Measurements from ENCODE around the gene ELFN1. TPM values are rescaled to one million over a fixed set of nuclear protein-coding genes. Genes with fewer than 3 reads are reported as not detected.

The ELFN1 gene
- total and polyA plus RNA-seq, 9 of the 15 experiments (the other 6 are each of a cell fraction or from before 2014, with no cell fraction given) = 0.04 to 0.64 (median 0.18) TPM; not detected in 2

- DNase-seq (ENCODE audit: extremely low read depth in 1 of 4, low spot score in 3 of 4) = no peak
- Histone ChIP-seq H3K4me1 (replicated peaks in 1 of 2; ENCODE audit: control insufficient read depth in 2 of 2, insufficient read depth in 2 of 2, low read length in 2 of 2) (no peaks in the 10 kb centered on the region; a peak in 1 of 5 replicates), H3K9me1 (ENCODE audit: control insufficient read depth, insufficient read depth, low read length) (no peaks in the 10 kb centered on the region), H3K4me2 (ENCODE audit: insufficient read depth, low read length) (no peak overlapping the region), H3K27me3 (ENCODE audit: control insufficient read depth in 2 of 2, insufficient read depth in 2 of 2, low read length in 2 of 2) (peaks cover 0 to 12% of the 10 kb centered on the region in 2 experiments; a peak in 2 of 5 replicates), H3K36me3 (ENCODE audit: control insufficient read depth, insufficient read depth, low read length) (no peaks in the 10 kb centered on the region), H4K20me1 (replicated peaks; ENCODE audit: control insufficient read depth, insufficient read depth, low read length) (no peaks in the 10 kb centered on the region), H3K27ac (ENCODE audit: extremely low read depth, low read depth, low read length) (no peak overlapping the region), H3K4me3 (no peak overlapping the region), H3K9me3 (replicated peaks; ENCODE audit: control insufficient read depth, insufficient read depth, low read depth, low read length) (peaks cover 2% of the 10 kb centered on the region; the same call in 1 of the 2 replicates), H2AFZ (ENCODE audit: low read depth, low read length) (no peak overlapping the region), H3K9ac (ENCODE audit: insufficient read depth in 1 of 2, low read depth in 2 of 2, low read length in 2 of 2) (no peak overlapping the region), H3K79me2 (ENCODE audit: control insufficient read depth, insufficient read depth, low read length) (no peaks in the 10 kb centered on the region)
- 13% methylated on average over 6 of the region's 6 CpGs for WGBS (ENCODE audit: insufficient coverage, low coverage, missing lambda C conversion rate)
- ATAC-seq = no peak
- intact Hi-C loops (cut with micrococcal nuclease) = no loop called here
- CTCF ChIA-PET (ENCODE audit: low intra/inter-chr PET ratio) = no interaction called here
- no peak for FAIRE-seq
- BruUV-seq (replicated peaks) = no TSS peak
- POLR2A ChIA-PET = no interaction called here
- in situ Hi-C loops (cut with MboI) = no loop called here
- TF ChIP-seq ZNF395 (CRISPR knock-in tag; IDR thresholded peaks at IDR 0.05) = no peak
- TF ChIP-seq RNF2 (IDR thresholded peaks at IDR 0.05) = no peak
- no peak for TF ChIP-seq CHAMP1 (IDR thresholded peaks at IDR 0.05)
- no peak for TF ChIP-seq FOS (IDR thresholded peaks at IDR 0.05; ENCODE audit: extremely low read depth, insufficient read length)
- TF ChIP-seq ZNF224 (CRISPR knock-in tag; IDR thresholded peaks at IDR 0.05) = no peak
- no peak for TF ChIP-seq TARDBP (IDR thresholded peaks at IDR 0.05)
- no peak for TF ChIP-seq PHB2 (IDR thresholded peaks at IDR 0.05; ENCODE audit: low read depth)
- TF ChIP-seq SP1 (CRISPR knock-in tag; IDR thresholded peaks at IDR 0.05) = no peak
- no peak for TF ChIP-seq ZNF253 (CRISPR knock-in tag; conservative IDR thresholded peaks at IDR 0.05)
- no peak for TF ChIP-seq ZBTB33 (CRISPR knock-in tag; IDR thresholded peaks at IDR 0.05)
- TF ChIP-seq ZNF695 (CRISPR knock-in tag; IDR thresholded peaks at IDR 0.05) = no peak
- TF ChIP-seq FOXA1 (IDR thresholded peaks at IDR 0.05; ENCODE audit: borderline replicate concordance) = no peak
- TF ChIP-seq RERE (CRISPR knock-in tag; IDR thresholded peaks at IDR 0.05; ENCODE audit: borderline replicate concordance) = no peak
Observed at GRCh38 chr7:1777122-1777521, 107.0 kb downstream of the ELFN1 start.
